ENCODE results near the gene FHL3.

Gene FHL3

DNA sequence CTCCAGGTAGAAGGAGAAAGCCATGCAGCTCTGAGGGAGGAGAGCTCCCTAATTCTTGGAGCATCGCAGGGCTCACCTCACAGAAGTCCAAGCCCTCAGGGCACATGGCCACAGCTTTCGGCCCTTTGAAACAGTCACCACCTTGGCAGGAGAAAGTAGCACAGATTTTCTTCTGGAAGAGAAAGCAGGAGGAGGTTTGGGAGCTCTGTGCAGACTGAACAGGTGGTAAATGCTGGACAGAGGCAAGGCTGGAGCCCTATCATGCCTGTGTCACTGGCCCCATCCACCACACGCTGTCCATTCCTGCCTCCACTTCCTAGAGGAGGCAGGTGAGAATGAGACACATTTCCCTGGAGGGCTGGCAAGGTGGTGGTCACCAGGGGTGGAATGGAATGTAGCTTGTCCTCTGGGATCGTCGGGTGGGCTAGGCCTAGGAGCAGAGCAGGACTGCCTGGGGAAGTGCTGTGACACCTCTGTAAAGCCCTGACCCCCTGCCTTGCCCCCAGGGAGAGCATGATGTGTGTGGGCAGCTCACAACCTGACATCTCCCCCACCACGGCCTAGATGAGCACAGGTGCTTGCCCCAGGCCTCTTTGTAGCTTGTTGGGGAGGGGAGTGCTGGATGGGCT is 55.7 kb downstream of the FHL3 start:
- in situ Hi-C loops (cut with HindIII; ENCODE audit: low sequenced_read_pairs), result no loop called here
- no peak for DNase-seq (ENCODE audit: low read depth, low spot score)
- TF ChIP-seq, protein P1, sequence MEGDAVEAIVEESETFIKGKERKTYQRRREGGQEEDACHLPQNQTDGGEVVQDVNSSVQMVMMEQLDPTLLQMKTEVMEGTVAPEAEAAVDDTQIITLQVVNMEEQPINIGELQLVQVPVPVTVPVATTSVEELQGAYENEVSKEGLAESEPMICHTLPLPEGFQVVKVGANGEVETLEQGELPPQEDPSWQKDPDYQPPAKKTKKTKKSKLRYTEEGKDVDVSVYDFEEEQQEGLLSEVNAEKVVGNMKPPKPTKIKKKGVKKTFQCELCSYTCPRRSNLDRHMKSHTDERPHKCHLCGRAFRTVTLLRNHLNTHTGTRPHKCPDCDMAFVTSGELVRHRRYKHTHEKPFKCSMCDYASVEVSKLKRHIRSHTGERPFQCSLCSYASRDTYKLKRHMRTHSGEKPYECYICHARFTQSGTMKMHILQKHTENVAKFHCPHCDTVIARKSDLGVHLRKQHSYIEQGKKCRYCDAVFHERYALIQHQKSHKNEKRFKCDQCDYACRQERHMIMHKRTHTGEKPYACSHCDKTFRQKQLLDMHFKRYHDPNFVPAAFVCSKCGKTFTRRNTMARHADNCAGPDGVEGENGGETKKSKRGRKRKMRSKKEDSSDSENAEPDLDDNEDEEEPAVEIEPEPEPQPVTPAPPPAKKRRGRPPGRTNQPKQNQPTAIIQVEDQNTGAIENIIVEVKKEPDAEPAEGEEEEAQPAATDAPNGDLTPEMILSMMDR (IDR thresholded peaks at IDR 0.05; ENCODE audit: low read depth, low read length), result no peak
- no peak overlapping the region for H3K4me3 ChIP-seq (ENCODE audit: low read depth, low read length)

DNA sequence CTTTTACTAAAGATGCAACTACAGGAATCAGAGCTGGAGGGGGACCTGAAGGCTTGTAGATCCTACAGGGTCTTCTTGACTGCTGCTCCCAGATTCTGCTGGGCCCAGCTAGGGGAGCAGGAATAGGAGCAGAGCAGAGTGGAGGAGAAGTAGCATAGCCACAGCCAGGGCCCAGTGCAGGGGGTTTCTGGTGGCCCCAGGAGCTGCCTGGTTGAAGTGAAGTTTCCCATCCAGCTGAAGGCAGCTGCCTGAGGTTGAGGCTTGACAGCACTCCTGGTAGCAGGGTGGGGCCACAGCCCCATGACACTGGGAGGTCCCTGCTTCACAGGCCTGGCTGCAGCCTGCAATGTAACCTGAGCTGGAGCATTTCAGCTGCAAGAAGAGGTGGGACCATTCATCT is 56.5 kb downstream of the FHL3 start:
- no peak for DNase-seq (ENCODE audit: low read depth, low spot score)
- no peak overlapping the region for H3K4me3 ChIP-seq (ENCODE audit: low read depth, low read length)
- in situ Hi-C loops (cut with HindIII; ENCODE audit: low sequenced_read_pairs), result no loop called here
- TF ChIP-seq, protein P1 (IDR thresholded peaks at IDR 0.05; ENCODE audit: low read depth, low read length), result no peak

DNA sequence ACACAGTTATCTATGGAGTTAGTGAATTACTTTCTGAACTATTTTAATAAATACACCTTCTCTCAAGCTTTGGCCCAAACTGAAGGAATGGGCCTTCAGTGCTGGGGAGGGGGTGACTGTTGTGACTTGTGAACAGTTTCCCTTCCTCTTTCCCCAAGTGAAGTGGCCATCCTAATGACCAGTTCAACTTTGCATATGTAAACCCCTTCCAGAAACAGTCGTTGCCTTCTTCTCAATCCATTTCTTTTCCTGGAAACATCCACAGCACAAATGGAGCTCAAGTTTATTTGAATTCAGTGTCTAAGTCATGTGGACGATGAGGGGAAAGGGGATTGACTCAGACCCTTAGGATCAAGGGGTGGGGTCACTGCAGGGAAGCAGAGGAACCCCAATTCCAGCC is 57.1 kb downstream of the FHL3 start:
- H3K4me3 ChIP-seq (ENCODE audit: low read depth, low read length), result no peak overlapping the region

DNA sequence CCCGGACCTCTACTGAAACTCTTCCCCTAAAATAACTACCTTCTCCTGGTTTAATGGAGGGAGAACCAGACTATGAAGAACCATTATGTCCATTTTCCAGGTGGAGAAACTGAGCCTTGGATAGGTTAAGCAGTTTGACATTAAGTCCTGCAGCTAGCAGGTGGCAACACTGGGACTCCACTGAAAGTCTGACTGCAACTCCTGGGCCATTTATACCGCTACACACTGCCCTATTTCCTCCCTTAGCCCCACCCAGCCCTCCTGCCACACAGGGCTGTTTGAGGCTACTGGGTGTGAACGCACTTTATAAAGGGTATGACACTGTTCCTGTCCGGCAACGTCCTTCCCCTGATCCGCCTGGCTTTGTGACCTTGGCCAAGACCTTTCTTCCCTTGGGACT is 58.0 kb downstream of the FHL3 start:
- no peak for DNase-seq (ENCODE audit: low read depth, low spot score)
- TF ChIP-seq, protein P1 (IDR thresholded peaks at IDR 0.05; ENCODE audit: low read depth, low read length), result no peak
- in situ Hi-C loops (cut with HindIII; ENCODE audit: low sequenced_read_pairs), result no loop called here
- H3K4me3 ChIP-seq (ENCODE audit: low read depth, low read length), result no peak overlapping the region

More for the DNA sequence above, 57.1 kb downstream of the FHL3 start:
- DNase-seq (ENCODE audit: low read depth, low spot score), result no peak
- TF ChIP-seq, protein P1 (IDR thresholded peaks at IDR 0.05; ENCODE audit: low read depth, low read length), result no peak
- in situ Hi-C loops (cut with HindIII; ENCODE audit: low sequenced_read_pairs), result no loop called here
